Natural killer cell (primary cell): ENCODE data around the gene RPL3. TPM values are rescaled to one million over a fixed set of nuclear protein-coding genes. Genes with fewer than 3 reads are reported as not detected.

Experiments
- ATAC-seq, 3 donors: fragments of 150-1000 bp in 2 of 3; fragments of 200-7000 bp in 1 of 3; cut with Tn5 transposase; 1 replicate in 1 of 3; 2 replicates in 2 of 3; pipeline ENCODE4 v1.10.0; 2021; ENCODE audit warnings: mild to moderate bottlenecking in 2 of 3, moderate library complexity in 2 of 3
- DNase-seq, 2 donors: peaks; one replicate each; pipeline versions ENCODE4 v3.0.0 to v3.0.0-alpha.2; 2013 to 2021; ENCODE audit warnings: mixed read lengths in 1 of 2
- H3K27ac ChIP-seq: one replicate; pipeline ENCODE4 v1.5.1; 2013; ENCODE audit warnings: mild to moderate bottlenecking, low read length
- H3K27me3 ChIP-seq: one replicate; pipeline ENCODE4 v1.6.1; 2013; ENCODE audit warnings: low read length; ENCODE audit not compliant: control insufficient read depth, insufficient read depth
- H3K36me3 ChIP-seq: one replicate; pipeline ENCODE4 v1.6.1; 2013; ENCODE audit warnings: low read length; ENCODE audit not compliant: control insufficient read depth, insufficient read depth
- H3K4me1 ChIP-seq: one replicate; pipeline ENCODE4 v1.6.1; 2013; ENCODE audit warnings: low read length; ENCODE audit not compliant: control insufficient read depth, insufficient read depth
- H3K4me3 ChIP-seq: one replicate; pipeline ENCODE4 v1.5.1; 2013; ENCODE audit warnings: low read length
- H3K9me3 ChIP-seq: one replicate; pipeline ENCODE4 v1.6.1; 2013; ENCODE audit warnings: low read length; ENCODE audit not compliant: control insufficient read depth, insufficient read depth
- H3K27ac Mint-ChIP-seq, 2 donors: one replicate each; pipeline ENCODE4 v1.8.0; 2022; ENCODE audit warnings: mild to moderate bottlenecking in 2 of 2, mixed read lengths in 2 of 2, moderate library complexity in 1 of 2
- H3K27me3 Mint-ChIP-seq, 2 donors: one replicate each; pipeline ENCODE4 v1.8.0; 2022; ENCODE audit warnings: low read depth in 2 of 2, mixed read lengths in 2 of 2
- H3K36me3 Mint-ChIP-seq: one replicate; pipeline ENCODE4 v1.8.0; 2022; ENCODE audit warnings: mixed read lengths
- H3K4me1 Mint-ChIP-seq, 2 donors: one replicate each; pipeline ENCODE4 v1.8.0; 2022; ENCODE audit warnings: mixed read lengths in 2 of 2
- H3K4me3 Mint-ChIP-seq: one replicate; pipeline ENCODE4 v1.8.0; 2022; ENCODE audit warnings: mild to moderate bottlenecking, moderate library complexity, mixed read lengths
- H3K9me3 Mint-ChIP-seq, 2 donors: one replicate each; pipeline ENCODE4 v1.8.0; 2022; ENCODE audit warnings: mixed read lengths in 2 of 2
- CTCF ChIP-seq: fragments of 200-600 bp; IDR thresholded peaks from one replicate; pipeline ENCODE4 v1.8.0; 2022; ENCODE audit warnings: antibody characterized with exemption
- WGBS: methylation state at CpG from one replicate; pipeline ENCODE4 v1.1.7; 2013; ENCODE audit warnings: missing lambda C conversion rate; ENCODE audit not compliant: insufficient coverage; 5-methylcytosine and 5-hydroxymethylcytosine counted together
- intact Hi-C: fragments of 100-400 bp; cut with micrococcal nuclease; formaldehyde crosslinking; loops from one replicate; pipeline ENCODE4 v1.14.2; 2022
- total RNA-seq, 4 donors: library from RNA; stranded (reverse); fragments of 120-200 nt in 1 of 4; gene quantifications; one replicate each; pipeline versions ENCODE4 v1.2.3 to v1.2.4, GENCODE V29; 2013 to 2022

Gene RPL3
- total RNA-seq, 3 donors from 2014 or later (not counting 1 experiment from before 2014, with no cell fraction given): 1,534 to 1,757 (median 1,614) TPM

GRCh38 chr22:39303892-39304671, 15.3 kb downstream of the RPL3 start:
- Histone ChIP-seq H3K9me3 (no peaks in the 10 kb centered on the region), H3K4me3 (no peak overlapping the region), H3K27me3 (no peaks in the 10 kb centered on the region), H3K27ac (no peak overlapping the region), H3K36me3 (no peaks in the 10 kb centered on the region), H3K4me1 (peaks cover 27% of the 10 kb centered on the region)
- H3K4me3 Mint-ChIP-seq: no peak overlapping the region
- intact Hi-C loops: no loop called here
- H3K36me3 Mint-ChIP-seq: no peaks in the 10 kb centered on the region
- 92% methylated on average over 16 of the region's 16 CpGs for WGBS
- DNase-seq (no peak), ATAC-seq (no peak)
- no peak for TF ChIP-seq CTCF
- no peaks in the 10 kb centered on the region for H3K9me3 Mint-ChIP-seq
- H3K4me1 Mint-ChIP-seq: peaks cover 14 to 25% of the 10 kb centered on the region in 2 donors
- H3K27ac Mint-ChIP-seq: no peak overlapping the region
- peaks cover 11 to 12% of the 10 kb centered on the region in 2 donors for H3K27me3 Mint-ChIP-seq

GRCh38 chr22:39303358-39303757, 16.1 kb downstream of the RPL3 start:
- Mint-ChIP-seq H3K4me1 (peaks cover 14 to 23% of the 10 kb centered on the region in 2 donors), H3K27me3 (peaks cover 11 to 12% of the 10 kb centered on the region in 2 donors), H3K36me3 (no peaks in the 10 kb centered on the region), H3K9me3 (no peaks in the 10 kb centered on the region), H3K27ac (no peak overlapping the region), H3K4me3 (no peak overlapping the region)
- Histone ChIP-seq H3K4me3 (no peak overlapping the region), H3K4me1 (peaks cover 23% of the 10 kb centered on the region), H3K9me3 (no peaks in the 10 kb centered on the region), H3K27me3 (no peaks in the 10 kb centered on the region), H3K36me3 (no peaks in the 10 kb centered on the region), H3K27ac (no peak overlapping the region)
- ATAC-seq (no peak), DNase-seq (no peak)
- WGBS: 95% methylated on average over 11 of the region's 11 CpGs
- intact Hi-C loops: no loop called here
- no peak for TF ChIP-seq CTCF

- Mint-ChIP-seq H3K4me3 (no peak overlapping the region), H3K9me3 (no peaks in the 10 kb centered on the region), H3K4me1 (peaks cover 14 to 23% of the 10 kb centered on the region in 2 donors), H3K27ac (no peak overlapping the region), H3K27me3 (peaks cover 17% of the 10 kb centered on the region in 2 donors), H3K36me3 (no peaks in the 10 kb centered on the region)
- Histone ChIP-seq H3K27me3 (no peaks in the 10 kb centered on the region), H3K27ac (no peak overlapping the region), H3K4me1 (peaks cover 23% of the 10 kb centered on the region), H3K36me3 (no peaks in the 10 kb centered on the region), H3K9me3 (no peaks in the 10 kb centered on the region), H3K4me3 (no peak overlapping the region)
- DNase-seq: no peak
- 95% methylated on average over 2 of the region's 2 CpGs for WGBS
- ATAC-seq: no peak
- no peak for TF ChIP-seq CTCF
- intact Hi-C loops: no loop called here
Observed at GRCh38 chr22:39302431-39302960, 16.9 kb downstream of the RPL3 start.
